ENCODE data around the gene PDSS2. TPM values are rescaled to one million over a fixed set of nuclear protein-coding genes. Genes with fewer than 3 reads are reported as not detected.

PDSS2 gene
- total RNA-seq, 1 donor from 2014 or later = 13.4 TPM

- H3K4me3 ChIP-seq (ENCODE audit: low read depth, low read length) = no peak overlapping the region
- no peaks in the 10 kb centered on the region for H3K27me3 ChIP-seq (ENCODE audit: control insufficient read depth, insufficient read depth, low read length)
- no peak for DNase-seq (ENCODE audit: low read depth)
- no peaks in the 10 kb centered on the region for H3K36me3 ChIP-seq (ENCODE audit: control insufficient read depth, insufficient read depth, low read length)
- TF ChIP-seq CTCF (IDR thresholded peaks at IDR 0.05; ENCODE audit: insufficient read depth, low read length, poor library complexity, severe bottlenecking) = no peak
Measured at GRCh38 chr6:107357031-107357430, 102.3 kb downstream of the PDSS2 start.

DNA sequence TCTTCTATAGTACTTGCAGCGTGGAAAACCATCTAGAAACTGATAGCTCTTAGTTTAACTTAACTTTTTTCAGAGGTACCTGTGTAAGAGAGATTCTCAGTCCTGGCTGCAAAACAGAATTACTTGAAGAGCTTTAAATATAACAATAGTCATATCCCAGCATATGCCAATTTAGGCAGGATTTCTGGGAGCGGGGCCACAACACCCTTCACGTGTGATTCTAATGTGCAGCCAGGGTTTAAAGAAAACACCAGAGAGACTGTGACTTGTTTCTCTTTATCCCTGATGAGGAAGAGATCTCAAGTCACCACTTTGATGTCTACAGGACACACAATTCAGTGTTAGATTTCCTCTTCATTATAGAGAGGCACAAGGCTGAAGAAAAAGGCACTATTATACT is 103.7 kb downstream of the PDSS2 start:
- Histone ChIP-seq H3K4me3 (ENCODE audit: low read depth, low read length) (no peak overlapping the region), H3K36me3 (ENCODE audit: control insufficient read depth, insufficient read depth, low read length) (no peaks in the 10 kb centered on the region), H3K27me3 (ENCODE audit: control insufficient read depth, insufficient read depth, low read length) (no peaks in the 10 kb centered on the region)
- DNase-seq (ENCODE audit: low read depth) = no peak
- TF ChIP-seq CTCF (IDR thresholded peaks at IDR 0.05; ENCODE audit: insufficient read depth, low read length, poor library complexity, severe bottlenecking) = no peak

- no peak for TF ChIP-seq CTCF (IDR thresholded peaks at IDR 0.05; ENCODE audit: insufficient read depth, low read length, poor library complexity, severe bottlenecking)
- no peaks in the 10 kb centered on the region for H3K27me3 ChIP-seq (ENCODE audit: control insufficient read depth, insufficient read depth, low read length)
- H3K36me3 ChIP-seq (ENCODE audit: control insufficient read depth, insufficient read depth, low read length) = no peaks in the 10 kb centered on the region
- DNase-seq (ENCODE audit: low read depth) = no peak
- no peak overlapping the region for H3K4me3 ChIP-seq (ENCODE audit: low read depth, low read length)
Measured at GRCh38 chr6:107354451-107354850, 104.9 kb downstream of the PDSS2 start.

DNA sequence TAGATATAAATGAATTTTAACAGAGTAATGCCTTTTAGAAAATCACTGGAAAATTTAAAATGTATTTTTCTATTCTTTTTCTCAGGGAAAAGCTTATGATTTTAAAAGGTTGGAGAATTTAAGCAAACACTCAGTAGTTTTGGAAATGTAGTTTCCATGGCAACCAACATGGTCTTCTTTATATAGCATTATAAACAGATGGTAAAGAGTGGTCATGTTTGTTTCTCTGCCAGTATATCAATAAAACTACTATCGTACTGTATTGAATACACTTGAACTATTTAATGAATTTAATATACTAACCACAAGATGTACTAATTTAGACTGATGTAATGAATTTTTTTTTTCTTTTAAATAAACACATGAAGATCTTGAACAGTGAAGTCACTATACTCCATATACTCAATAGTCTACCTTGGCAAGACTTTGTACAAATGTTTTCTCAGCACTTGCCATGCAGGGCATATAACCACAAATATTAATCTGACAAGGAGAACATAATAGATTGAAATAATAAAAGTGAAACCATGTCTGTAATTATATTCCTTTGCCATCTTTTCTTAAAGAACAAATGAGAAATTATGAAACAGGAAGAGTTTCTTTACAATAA is 105.5 kb downstream of the PDSS2 start:
- Histone ChIP-seq H3K4me3 (ENCODE audit: low read depth, low read length) (no peak overlapping the region), H3K36me3 (ENCODE audit: control insufficient read depth, insufficient read depth, low read length) (no peaks in the 10 kb centered on the region), H3K27me3 (ENCODE audit: control insufficient read depth, insufficient read depth, low read length) (no peaks in the 10 kb centered on the region)
- DNase-seq (ENCODE audit: low read depth) = no peak
- no peak for TF ChIP-seq CTCF (IDR thresholded peaks at IDR 0.05; ENCODE audit: insufficient read depth, low read length, poor library complexity, severe bottlenecking)

DNA sequence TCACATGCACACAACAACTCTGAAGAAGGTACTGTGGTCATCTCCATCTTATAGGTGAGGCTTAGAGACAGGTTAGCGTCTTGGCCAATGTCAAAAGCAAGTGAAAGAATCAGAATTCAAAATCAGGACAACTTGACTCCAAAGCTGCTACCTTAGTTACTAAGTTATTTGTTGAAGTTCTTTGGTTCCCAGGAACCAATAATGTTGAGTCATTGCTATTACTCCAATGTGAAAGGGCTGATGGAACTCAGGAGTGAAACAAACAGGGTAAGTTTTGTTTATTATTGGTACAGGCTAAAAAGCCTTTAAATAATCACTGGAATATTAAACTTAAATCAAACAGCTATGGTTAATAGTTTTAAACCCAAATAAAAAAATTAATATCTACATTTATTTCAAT is 111.1 kb downstream of the PDSS2 start:
- no peaks in the 10 kb centered on the region for H3K27me3 ChIP-seq (ENCODE audit: control insufficient read depth, insufficient read depth, low read length)
- H3K36me3 ChIP-seq (ENCODE audit: control insufficient read depth, insufficient read depth, low read length) = no peaks in the 10 kb centered on the region
- no peak for DNase-seq (ENCODE audit: low read depth)
- H3K4me3 ChIP-seq (ENCODE audit: low read depth, low read length) = no peak overlapping the region
- no peak for TF ChIP-seq CTCF (IDR thresholded peaks at IDR 0.05; ENCODE audit: insufficient read depth, low read length, poor library complexity, severe bottlenecking)

GRCh38 chr6:107345393-107345792 is 114.0 kb downstream of the PDSS2 start:
- Histone ChIP-seq H3K4me3 (ENCODE audit: low read depth, low read length) (no peak overlapping the region), H3K36me3 (ENCODE audit: control insufficient read depth, insufficient read depth, low read length) (no peaks in the 10 kb centered on the region), H3K27me3 (ENCODE audit: control insufficient read depth, insufficient read depth, low read length) (no peaks in the 10 kb centered on the region)
- TF ChIP-seq CTCF (IDR thresholded peaks at IDR 0.05; ENCODE audit: insufficient read depth, low read length, poor library complexity, severe bottlenecking) = no peak
- no peak for DNase-seq (ENCODE audit: low read depth)
